Left ventricle myocardium inferior (tissue), 1 donor: Measurements from ENCODE around the gene KCNQ2. TPM values are rescaled to one million over a fixed set of nuclear protein-coding genes. Genes with fewer than 3 reads are reported as not detected.

Experiments
- DNase-seq: peaks from one replicate; pipeline ENCODE4 v3.0.0-alpha.2; 2020
- H3K27ac ChIP-seq: fragments of 200-600 bp; replicated peaks from 2 replicates; pipeline ENCODE4 v1.8.0; 2021
- H3K27me3 ChIP-seq: fragments of 200-600 bp; 2 replicates; pipeline ENCODE4 v1.8.0; 2021; ENCODE audit warnings: low read depth
- H3K36me3 ChIP-seq: fragments of 200-600 bp; 2 replicates; pipeline ENCODE4 v1.8.0; 2021
- H3K4me1 ChIP-seq: fragments of 200-600 bp; 2 replicates; pipeline ENCODE4 v1.8.0; 2021
- H3K4me3 ChIP-seq: fragments of 200-600 bp; 2 replicates; pipeline ENCODE4 v1.8.0; 2021; ENCODE audit warnings: mild to moderate bottlenecking, moderate library complexity
- H3K9me3 ChIP-seq: fragments of 200-600 bp; replicated peaks from 2 replicates; pipeline ENCODE4 v1.8.0; 2021
- CTCF ChIP-seq: fragments of 200-600 bp; IDR thresholded peaks from 2 replicates; pipeline ENCODE4 v1.8.0; 2021; ENCODE audit warnings: antibody characterized with exemption, mild to moderate bottlenecking, borderline replicate concordance
- intact Hi-C: fragments of 100-400 bp; cut with micrococcal nuclease; formaldehyde crosslinking; loops from one replicate; pipeline ENCODE4 v1.11.0; 2022
- total RNA-seq: library from RNA; stranded (reverse); fragmentation: NEBNext Ultra II Directional; extraction: Animal tissue kit (Norgen Biotek cat#: 25700); gene quantifications from one replicate; pipeline ENCODE4 v1.2.1, GENCODE V29; 2021
- donor health status: DM: no; HTN: yes; CAD: no; lungs with severe emphysema.

Gene KCNQ2
- total RNA-seq, 1 donor from 2014 or later = 2.3 TPM

GRCh38 chr20:63446216-63447024, 26.0 kb downstream of the KCNQ2 start:
- no peak for TF ChIP-seq CTCF
- H3K27ac ChIP-seq = no peak overlapping the region
- no peak overlapping the region for H3K4me3 ChIP-seq
- H3K36me3 ChIP-seq = no peaks in the 10 kb centered on the region
- H3K9me3 ChIP-seq = no peaks in the 10 kb centered on the region
- intact Hi-C loops = no loop called here
- no peak for DNase-seq
- peaks cover 38% of the 10 kb centered on the region for H3K27me3 ChIP-seq
- no peaks in the 10 kb centered on the region for H3K4me1 ChIP-seq

DNA sequence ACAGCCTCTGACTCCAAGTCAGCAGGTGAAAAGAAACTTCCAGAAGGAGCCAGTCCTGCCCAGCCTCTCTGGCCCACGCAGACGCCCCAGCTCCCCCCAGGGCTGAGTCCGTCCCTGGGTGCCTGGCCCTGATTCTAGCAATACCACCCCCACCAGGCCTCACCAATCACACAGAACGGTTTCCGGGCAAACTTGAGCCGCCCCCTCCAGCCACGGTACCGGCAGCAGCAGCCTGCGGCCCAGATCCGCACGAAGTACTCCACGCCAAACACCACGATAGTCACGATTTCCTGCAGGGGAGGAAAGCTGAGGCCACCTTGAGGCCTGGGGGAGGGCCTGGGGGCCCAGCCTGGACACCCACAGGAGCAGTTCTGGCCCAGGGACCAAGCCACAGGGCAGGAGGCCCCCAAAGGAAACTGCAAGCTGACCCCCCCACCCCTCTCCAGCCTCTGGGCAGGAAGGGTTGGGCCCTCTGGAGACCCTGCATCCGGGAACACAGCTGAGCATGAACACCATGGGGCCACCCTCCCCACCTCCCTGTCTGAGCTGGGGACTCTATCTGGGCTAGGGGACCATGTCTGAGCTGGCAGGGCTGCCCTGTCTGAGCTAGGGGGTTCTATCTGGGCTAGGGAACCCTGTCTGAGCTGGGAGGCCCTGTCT, 27.2 kb downstream of the KCNQ2 start:
- peak overlapping the region; percentile 35 for H3K4me3 ChIP-seq
- H3K4me1 ChIP-seq = no peaks in the 10 kb centered on the region
- no peak for TF ChIP-seq CTCF
- H3K27me3 ChIP-seq = peaks cover 39% of the 10 kb centered on the region
- no peaks in the 10 kb centered on the region for H3K9me3 ChIP-seq
- intact Hi-C loops = no loop called here
- no peak for DNase-seq
- peak overlapping the region; percentile 36 for H3K27ac ChIP-seq
- no peaks in the 10 kb centered on the region for H3K36me3 ChIP-seq

GRCh38 chr20:63444548-63444947, 27.9 kb downstream of the KCNQ2 start:
- H3K27me3 ChIP-seq = peaks cover 46% of the 10 kb centered on the region

GRCh38 chr20:63443606-63444395, 28.7 kb downstream of the KCNQ2 start:
- no peak for TF ChIP-seq CTCF
- Histone ChIP-seq H3K4me1 (no peaks in the 10 kb centered on the region), H3K4me3 (no peak overlapping the region), H3K36me3 (no peaks in the 10 kb centered on the region), H3K27ac (no peak overlapping the region), H3K27me3 (peaks cover 41% of the 10 kb centered on the region), H3K9me3 (no peaks in the 10 kb centered on the region)
- DNase-seq = no peak
- intact Hi-C loops = no loop called here

More at GRCh38 chr20:63444548-63444947, 27.9 kb downstream of the KCNQ2 start:
- Histone ChIP-seq H3K9me3 (no peaks in the 10 kb centered on the region), H3K4me3 (peak overlapping the region; percentile 35), H3K36me3 (no peaks in the 10 kb centered on the region), H3K27ac (peak overlapping the region; percentile 36), H3K4me1 (no peaks in the 10 kb centered on the region)
- DNase-seq = no peak
- TF ChIP-seq CTCF = no peak
- intact Hi-C loops = no loop called here

DNA sequence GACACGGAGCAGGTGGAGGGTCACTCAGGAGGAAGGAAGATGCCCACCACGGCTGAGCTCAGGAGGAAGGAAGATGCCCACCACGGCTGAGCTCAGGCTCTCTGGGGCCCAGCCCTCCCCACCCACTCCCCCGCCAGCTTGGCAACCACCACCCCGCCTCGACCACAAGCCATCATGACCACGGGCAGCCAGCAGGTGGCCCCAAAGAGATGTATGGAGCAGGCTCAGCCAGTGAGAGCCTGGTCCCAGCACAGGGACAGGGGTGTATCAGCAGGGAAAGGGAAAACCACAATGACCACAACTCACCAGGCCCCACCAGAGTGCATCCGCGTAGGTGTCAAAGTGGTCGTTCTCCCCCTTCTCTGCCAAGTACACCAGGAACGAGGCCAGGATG, 30.4 kb downstream of the KCNQ2 start:
- peak; percentile 69 for DNase-seq
- Histone ChIP-seq H3K27ac (no peak overlapping the region), H3K4me1 (no peaks in the 10 kb centered on the region), H3K4me3 (no peak overlapping the region), H3K9me3 (no peaks in the 10 kb centered on the region), H3K27me3 (peaks cover 24% of the 10 kb centered on the region), H3K36me3 (no peaks in the 10 kb centered on the region)
- intact Hi-C loops = no loop called here
- TF ChIP-seq CTCF = peak; percentile 65
